Trophoblast cell (in vitro differentiated cells and primary cell): ENCODE data around the gene PLXNA2.

Source experiments
- DNase-seq, 2 donors: peaks; one replicate each; pipeline ENCODE4 v3.0.0-alpha.2; 2016
- H2AFZ ChIP-seq: 2 replicates; pipeline ENCODE4 v1.6.1; 2013; ENCODE audit warnings: low read length, moderate library complexity, mild to moderate bottlenecking; ENCODE audit not compliant: insufficient read depth, poor library complexity
- H2AK5ac ChIP-seq: 2 replicates; pipeline ENCODE4 v1.6.1; 2013; ENCODE audit warnings: mild to moderate bottlenecking, low read length
- H2BK120ac ChIP-seq: 2 replicates; pipeline ENCODE4 v1.6.1; 2013; ENCODE audit warnings: low read length, mild to moderate bottlenecking, moderate library complexity; ENCODE audit not compliant: insufficient read depth, poor library complexity
- H2BK12ac ChIP-seq: 2 replicates; pipeline ENCODE4 v1.6.1; 2013; ENCODE audit warnings: mild to moderate bottlenecking, low read length, moderate library complexity
- H2BK5ac ChIP-seq: 2 replicates; pipeline ENCODE4 v1.6.1; 2013; ENCODE audit warnings: low read length, low read depth, moderate library complexity, mild to moderate bottlenecking; ENCODE audit not compliant: poor library complexity
- H3K14ac ChIP-seq: 2 replicates; pipeline ENCODE4 v1.6.1; 2013; ENCODE audit warnings: mild to moderate bottlenecking, low read length
- H3K18ac ChIP-seq: 2 replicates; pipeline ENCODE4 v1.6.1; 2013; ENCODE audit warnings: mild to moderate bottlenecking, low read length
- H3K23ac ChIP-seq: 2 replicates; pipeline ENCODE4 v1.6.1; 2013; ENCODE audit warnings: low read length
- H3K27ac ChIP-seq: 2 replicates; pipeline ENCODE4 v1.5.1; 2013; ENCODE audit warnings: low read depth, mild to moderate bottlenecking, inconsistent platforms, low read length, moderate library complexity
- H3K27me3 ChIP-seq: 2 replicates; pipeline ENCODE4 v1.6.1; 2013; ENCODE audit warnings: inconsistent platforms, mild to moderate bottlenecking, low read length, moderate library complexity; ENCODE audit not compliant: insufficient read depth
- H3K36me3 ChIP-seq, 2 experiments: 1 replicate in 1 of 2; 2 replicates in 1 of 2; pipeline ENCODE4 v1.6.1; 2013; ENCODE audit warnings: low read length in 2 of 2, mild to moderate bottlenecking in 2 of 2, moderate library complexity in 1 of 2; ENCODE audit not compliant: insufficient read depth in 2 of 2, control insufficient read depth in 1 of 2
- H3K4ac ChIP-seq: 2 replicates; pipeline ENCODE4 v1.6.1; 2013; ENCODE audit warnings: low read depth, mild to moderate bottlenecking, low read length, moderate library complexity
- H3K4me1 ChIP-seq, 2 experiments: 1 replicate in 1 of 2; 2 replicates in 1 of 2; pipeline ENCODE4 v1.6.1; 2013; ENCODE audit warnings: low read length in 2 of 2, mild to moderate bottlenecking in 2 of 2, moderate library complexity in 1 of 2; ENCODE audit not compliant: insufficient read depth in 2 of 2, control insufficient read depth in 1 of 2
- H3K4me2 ChIP-seq: 2 replicates; pipeline ENCODE4 v1.6.1; 2013; ENCODE audit warnings: inconsistent platforms, mild to moderate bottlenecking, low read length, moderate library complexity
- H3K4me3 ChIP-seq: 2 replicates; pipeline ENCODE4 v1.5.1; 2013; ENCODE audit warnings: mild to moderate bottlenecking, low read depth, low read length, inconsistent platforms
- H3K79me1 ChIP-seq: one replicate; pipeline ENCODE4 v1.6.1; 2013; ENCODE audit warnings: low read length
- H3K79me2 ChIP-seq: 2 replicates; pipeline ENCODE4 v1.6.1; 2013; ENCODE audit warnings: low read length, mild to moderate bottlenecking; ENCODE audit not compliant: control insufficient read depth, insufficient read depth, poor library complexity
- H3K9ac ChIP-seq: 2 replicates; pipeline ENCODE4 v1.6.1; 2013; ENCODE audit warnings: mild to moderate bottlenecking, low read length
- H3K9me3 ChIP-seq: 2 replicates; pipeline ENCODE4 v1.6.1; 2013; ENCODE audit warnings: low read depth, mild to moderate bottlenecking, control low read depth, inconsistent platforms, low read length; ENCODE audit not compliant: insufficient read depth
- H4K12ac ChIP-seq: 2 replicates; pipeline ENCODE4 v1.6.1; 2013; ENCODE audit warnings: low read depth, mild to moderate bottlenecking, low read length, moderate library complexity
- H4K8ac ChIP-seq: 2 replicates; pipeline ENCODE4 v1.6.1; 2013; ENCODE audit warnings: low read depth, mild to moderate bottlenecking, low read length, moderate library complexity
- H4K91ac ChIP-seq: one replicate; pipeline ENCODE4 v1.6.1; 2013; ENCODE audit warnings: low read depth, mild to moderate bottlenecking, low read length, moderate library complexity
- WGBS: extraction: QIAGEN DNeasy Blood & Tissue Kit; methylation state at CpG from one replicate; pipeline ENCODE4 v1.1.7; 2013; ENCODE audit warnings: missing lambda C conversion rate; ENCODE audit not compliant: insufficient read length, insufficient coverage; ENCODE audit errors: extremely low coverage; 5-methylcytosine and 5-hydroxymethylcytosine counted together

The PLXNA2 gene

GRCh38 chr1:208269338-208269666 is 25.1 kb upstream of the PLXNA2 start:
- Histone ChIP-seq H3K4me3 (no peak overlapping the region), H3K14ac (no peak overlapping the region), H3K23ac (no peak overlapping the region), H3K18ac (no peak overlapping the region), H3K4me2 (no peak overlapping the region), H4K91ac (no peak overlapping the region), H2AK5ac (no peak overlapping the region), H3K9ac (no peak overlapping the region), H2BK12ac (no peak overlapping the region), H3K9me3 (peaks cover 2% of the 10 kb centered on the region), H4K12ac (no peak overlapping the region), H3K27me3 (no peaks in the 10 kb centered on the region), H3K4me1 (peaks cover 0 to 9% of the 10 kb centered on the region in 2 experiments), H3K79me2 (no peaks in the 10 kb centered on the region), H3K4ac (no peak overlapping the region), H2BK120ac (no peak overlapping the region), H4K8ac (no peak overlapping the region), H3K79me1 (no peaks in the 10 kb centered on the region), H3K27ac (no peak overlapping the region), H2BK5ac (no peak overlapping the region), H2AFZ (no peak overlapping the region), H3K36me3 (no peaks in the 10 kb centered on the region)
- no CpG with 5 or more reads among the region's 6 CpGs for WGBS
- DNase-seq: no peak

- Histone ChIP-seq H3K4ac (no peak overlapping the region), H3K79me1 (no peaks in the 10 kb centered on the region), H3K4me1 (peaks cover 0 to 9% of the 10 kb centered on the region in 2 experiments), H3K4me2 (no peak overlapping the region), H3K4me3 (no peak overlapping the region), H3K9me3 (peaks cover 2% of the 10 kb centered on the region), H3K9ac (no peak overlapping the region), H2AK5ac (peak overlapping the region; percentile 47), H3K27ac (no peak overlapping the region), H4K8ac (no peak overlapping the region), H3K79me2 (no peaks in the 10 kb centered on the region), H3K36me3 (no peaks in the 10 kb centered on the region), H4K91ac (no peak overlapping the region), H3K18ac (no peak overlapping the region), H3K14ac (no peak overlapping the region), H2BK120ac (no peak overlapping the region), H2AFZ (no peak overlapping the region), H3K23ac (no peak overlapping the region), H4K12ac (no peak overlapping the region), H3K27me3 (no peaks in the 10 kb centered on the region), H2BK12ac (peak overlapping the region; percentile 77), H2BK5ac (no peak overlapping the region)
- WGBS: no CpG with 5 or more reads among the region's 9 CpGs
- DNase-seq: no peak
These were observed 24.6 kb upstream of the PLXNA2 start for GRCh38 chr1:208268541-208269337.

- Histone ChIP-seq H3K9ac (no peak overlapping the region), H3K23ac (no peak overlapping the region)
These were observed 21.3 kb upstream of the PLXNA2 start for GRCh38 chr1:208265525-208265924.

GRCh38 chr1:208265122-208265469 is 20.9 kb upstream of the PLXNA2 start:
- Histone ChIP-seq H2BK12ac (no peak overlapping the region), H3K9ac (no peak overlapping the region), H4K12ac (no peak overlapping the region), H3K9me3 (peaks cover 2% of the 10 kb centered on the region), H2AK5ac (no peak overlapping the region), H3K4me3 (no peak overlapping the region), H4K91ac (no peak overlapping the region), H3K79me1 (no peaks in the 10 kb centered on the region), H3K23ac (no peak overlapping the region), H3K4me1 (no peaks in the 10 kb centered on the region), H3K36me3 (no peaks in the 10 kb centered on the region), H3K79me2 (no peaks in the 10 kb centered on the region), H2BK5ac (no peak overlapping the region), H2BK120ac (no peak overlapping the region), H2AFZ (no peak overlapping the region), H4K8ac (no peak overlapping the region), H3K4ac (no peak overlapping the region), H3K27ac (no peak overlapping the region), H3K14ac (no peak overlapping the region), H3K27me3 (no peaks in the 10 kb centered on the region), H3K18ac (no peak overlapping the region), H3K4me2 (no peak overlapping the region)
- DNase-seq: no peak
- WGBS: no CpG with 5 or more reads among the region's 2 CpGs

More at GRCh38 chr1:208265525-208265924, 21.3 kb upstream of the PLXNA2 start:
- H2BK120ac ChIP-seq: no peak overlapping the region
- no CpG with 5 or more reads among the region's 3 CpGs for WGBS
- no peaks in the 10 kb centered on the region for H3K79me1 ChIP-seq
- no peak overlapping the region for H2BK5ac ChIP-seq
- DNase-seq: no peak
- H2BK12ac ChIP-seq: no peak overlapping the region
- H3K4me1 ChIP-seq: peaks cover 0 to 2% of the 10 kb centered on the region in 2 experiments
- no peak overlapping the region for H4K91ac ChIP-seq
- H3K4ac ChIP-seq: no peak overlapping the region
- no peak overlapping the region for H3K4me3 ChIP-seq
- H4K12ac ChIP-seq: no peak overlapping the region
- H2AK5ac ChIP-seq: no peak overlapping the region
- no peaks in the 10 kb centered on the region for H3K27me3 ChIP-seq
- H3K27ac ChIP-seq: no peak overlapping the region
- H3K14ac ChIP-seq: no peak overlapping the region
- no peak overlapping the region for H3K4me2 ChIP-seq
- peaks cover 2% of the 10 kb centered on the region for H3K9me3 ChIP-seq
- H3K18ac ChIP-seq: no peak overlapping the region
- H4K8ac ChIP-seq: no peak overlapping the region
- no peak overlapping the region for H2AFZ ChIP-seq
- H3K36me3 ChIP-seq: no peaks in the 10 kb centered on the region
- no peaks in the 10 kb centered on the region for H3K79me2 ChIP-seq
